PC-9 (cell line): ENCODE results near the gene CCDC136. TPM values are rescaled to one million over a fixed set of nuclear protein-coding genes. Genes with fewer than 3 reads are reported as not detected.

Experiments
- BruUV-seq: library from RNA; stranded (reverse); fragments of 400-500 nt; replicated peaks from 2 replicates; lab custom pipeline; 2021; lab: Mats Ljungman, UMichigan
- CTCF ChIA-PET: fragments of 300-600 bp; sonication (Branson Sonifier 250); formaldehyde crosslinking; loops from one replicate; lab custom pipeline; 2022; ENCODE audit warnings: antibody characterized with exemption; lab: Charles Lee
- POLR2A ChIA-PET: fragments of 300-600 bp; sonication (Branson Sonifier 250); formaldehyde crosslinking; loops from one replicate; lab custom pipeline; 2022; ENCODE audit warnings: antibody characterized with exemption; ENCODE audit not compliant: unreplicated experiment; lab: Charles Lee
- DNase-seq, 2 experiments: peaks; one replicate each; pipeline versions ENCODE4 v3.0.0 to v3.0.0-alpha.2; 2015 to 2022; ENCODE audit warnings: mixed read lengths in 1 of 2
- H2AFZ ChIP-seq: fragments of 200-600 bp; sonication (generic); 2 replicates; pipeline ENCODE4 v1.8.1; 2017; ENCODE audit warnings: antibody characterized with exemption
- H3F3A ChIP-seq: fragments of 200-600 bp; sonication (generic); 2 replicates; pipeline ENCODE4 v1.8.1; 2017; ENCODE audit warnings: antibody characterized with exemption, mild to moderate bottlenecking, low read depth; ENCODE audit not compliant: insufficient read depth
- H3K27ac ChIP-seq: fragments of 200-600 bp; sonication (generic); 2 replicates; pipeline ENCODE4 v1.6.1; 2016; ENCODE audit warnings: mixed run types
- H3K27me3 ChIP-seq: fragments of 200-600 bp; sonication (generic); 2 replicates; pipeline ENCODE4 v1.6.1; 2016; ENCODE audit warnings: low read depth, mixed run types; ENCODE audit not compliant: insufficient read depth
- H3K36me3 ChIP-seq: fragments of 200-600 bp; sonication (generic); 2 replicates; pipeline ENCODE4 v1.6.1; 2016; ENCODE audit warnings: low read depth, mixed run types
- H3K4me1 ChIP-seq: fragments of 200-600 bp; sonication (generic); replicated peaks from 2 replicates; pipeline ENCODE4 v1.6.1; 2016; ENCODE audit warnings: mixed run types; ENCODE audit not compliant: insufficient read depth
- H3K4me2 ChIP-seq: fragments of 200-600 bp; sonication (generic); 2 replicates; pipeline ENCODE4 v1.6.1; 2017; ENCODE audit warnings: mixed run types
- H3K4me3 ChIP-seq: fragments of 200-600 bp; sonication (generic); 2 replicates; pipeline ENCODE4 v1.6.1; 2016; ENCODE audit warnings: mixed run types
- H3K79me2 ChIP-seq: fragments of 200-600 bp; sonication (generic); 2 replicates; pipeline ENCODE4 v1.6.1; 2017; ENCODE audit warnings: low read depth, mixed run types
- H3K9me2 ChIP-seq: fragments of 200-600 bp; sonication (generic); 2 replicates; pipeline ENCODE4 v1.8.1; 2017; ENCODE audit warnings: mild to moderate bottlenecking; ENCODE audit not compliant: insufficient read depth
- H3K9me3 ChIP-seq: fragments of 200-600 bp; sonication (generic); 2 replicates; pipeline ENCODE4 v1.8.1; 2016; ENCODE audit warnings: low read depth; ENCODE audit not compliant: insufficient read depth
- H4K20me1 ChIP-seq: fragments of 200-600 bp; sonication (generic); 2 replicates; pipeline ENCODE4 v1.8.1; 2017; ENCODE audit not compliant: insufficient read depth
- EZH2 ChIP-seq: fragments of 200-600 bp; sonication (generic); IDR thresholded peaks from 2 replicates; pipeline ENCODE4 v1.8.0; 2017; ENCODE audit warnings: antibody characterized with exemption, low read depth
- intact Hi-C: fragments of 100-400 bp; cut with micrococcal nuclease; formaldehyde crosslinking; loops from one replicate; pipeline ENCODE4 v1.10.0; 2022; ENCODE audit not compliant: unreplicated experiment
- total RNA-seq: library from RNA; stranded (reverse); gene quantifications from 2 replicates; pipeline ENCODE4 v1.2.3, GENCODE V29; 2021
- TF ChIP-seq, protein P1 (sequence below): fragments of 200-600 bp; sonication (generic); conservative IDR thresholded peaks from 2 replicates; pipeline ENCODE4 v1.6.1; 2017; ENCODE audit warnings: mixed run types, antibody characterized with exemption, mild to moderate bottlenecking, moderate library complexity

Gene CCDC136
- total RNA-seq, 1 experiment from 2014 or later, result 7.1 TPM

- no peaks in the 10 kb centered on the region for H3F3A ChIP-seq
- no peaks in the 10 kb centered on the region for H3K27me3 ChIP-seq
- H3K9me3 ChIP-seq, result no peaks in the 10 kb centered on the region
- intact Hi-C loops, result loop anchor here (10.0 kb wide), 1 partner anchor 213 kb away; no protein-coding TSS in a partner anchor
- BruUV-seq, result no TSS peak
- no peaks in the 10 kb centered on the region for H3K9me2 ChIP-seq
- no peak for DNase-seq
- H4K20me1 ChIP-seq, result peaks cover 35% of the 10 kb centered on the region
- no peak for TF ChIP-seq EZH2
- TF ChIP-seq, protein P1, sequence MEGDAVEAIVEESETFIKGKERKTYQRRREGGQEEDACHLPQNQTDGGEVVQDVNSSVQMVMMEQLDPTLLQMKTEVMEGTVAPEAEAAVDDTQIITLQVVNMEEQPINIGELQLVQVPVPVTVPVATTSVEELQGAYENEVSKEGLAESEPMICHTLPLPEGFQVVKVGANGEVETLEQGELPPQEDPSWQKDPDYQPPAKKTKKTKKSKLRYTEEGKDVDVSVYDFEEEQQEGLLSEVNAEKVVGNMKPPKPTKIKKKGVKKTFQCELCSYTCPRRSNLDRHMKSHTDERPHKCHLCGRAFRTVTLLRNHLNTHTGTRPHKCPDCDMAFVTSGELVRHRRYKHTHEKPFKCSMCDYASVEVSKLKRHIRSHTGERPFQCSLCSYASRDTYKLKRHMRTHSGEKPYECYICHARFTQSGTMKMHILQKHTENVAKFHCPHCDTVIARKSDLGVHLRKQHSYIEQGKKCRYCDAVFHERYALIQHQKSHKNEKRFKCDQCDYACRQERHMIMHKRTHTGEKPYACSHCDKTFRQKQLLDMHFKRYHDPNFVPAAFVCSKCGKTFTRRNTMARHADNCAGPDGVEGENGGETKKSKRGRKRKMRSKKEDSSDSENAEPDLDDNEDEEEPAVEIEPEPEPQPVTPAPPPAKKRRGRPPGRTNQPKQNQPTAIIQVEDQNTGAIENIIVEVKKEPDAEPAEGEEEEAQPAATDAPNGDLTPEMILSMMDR, result no peak
- H2AFZ ChIP-seq, result no peak overlapping the region
- peaks cover 36% of the 10 kb centered on the region; the same call in 1 of the 2 replicates for H3K36me3 ChIP-seq
- H3K4me1 ChIP-seq, result no peaks in the 10 kb centered on the region
- ChIA-PET POLR2A (interaction anchor here (0.7 kb wide), 1 partner anchor 10 kb away, joined by 4 read pairs; no protein-coding TSS in a partner anchor), CTCF (no interaction called here)
- peaks cover 22% of the 10 kb centered on the region for H3K79me2 ChIP-seq
- no peak overlapping the region for H3K4me2 ChIP-seq
- H3K4me3 ChIP-seq, result no peak overlapping the region
- H3K27ac ChIP-seq, result no peak overlapping the region
These were observed 39.5 kb upstream of the CCDC136 start for GRCh38 chr7:128752251-128752650.

- Histone ChIP-seq H4K20me1 (peaks cover 33% of the 10 kb centered on the region; the same call in 1 of the 2 replicates), H3F3A (0 out of 2 replicates have a peak, but pooled peaks cover 3% of the 10 kb centered on the region), H3K4me2 (no peak overlapping the region), H3K9me2 (no peaks in the 10 kb centered on the region), H3K4me1 (no peaks in the 10 kb centered on the region), H3K79me2 (no peaks in the 10 kb centered on the region; the same call in 1 of the 2 replicates), H2AFZ (no peak overlapping the region), H3K27me3 (no peaks in the 10 kb centered on the region), H3K4me3 (no peak overlapping the region), H3K36me3 (peaks cover 33% of the 10 kb centered on the region), H3K9me3 (no peaks in the 10 kb centered on the region), H3K27ac (no peak overlapping the region)
- ChIA-PET POLR2A (interaction anchor here (0.6 kb wide), 1 partner anchor 16 kb away, joined by 6 read pairs; no protein-coding TSS in a partner anchor), CTCF (no interaction called here)
- no peak for DNase-seq
- intact Hi-C loops, result loop anchor here (10.0 kb wide), 1 partner anchor 210 kb away; no protein-coding TSS in a partner anchor
- TF ChIP-seq, protein P1, result no peak
- no peak for TF ChIP-seq EZH2
- no TSS peak for BruUV-seq
These were observed 36.5 kb upstream of the CCDC136 start for GRCh38 chr7:128755075-128755818.

DNA sequence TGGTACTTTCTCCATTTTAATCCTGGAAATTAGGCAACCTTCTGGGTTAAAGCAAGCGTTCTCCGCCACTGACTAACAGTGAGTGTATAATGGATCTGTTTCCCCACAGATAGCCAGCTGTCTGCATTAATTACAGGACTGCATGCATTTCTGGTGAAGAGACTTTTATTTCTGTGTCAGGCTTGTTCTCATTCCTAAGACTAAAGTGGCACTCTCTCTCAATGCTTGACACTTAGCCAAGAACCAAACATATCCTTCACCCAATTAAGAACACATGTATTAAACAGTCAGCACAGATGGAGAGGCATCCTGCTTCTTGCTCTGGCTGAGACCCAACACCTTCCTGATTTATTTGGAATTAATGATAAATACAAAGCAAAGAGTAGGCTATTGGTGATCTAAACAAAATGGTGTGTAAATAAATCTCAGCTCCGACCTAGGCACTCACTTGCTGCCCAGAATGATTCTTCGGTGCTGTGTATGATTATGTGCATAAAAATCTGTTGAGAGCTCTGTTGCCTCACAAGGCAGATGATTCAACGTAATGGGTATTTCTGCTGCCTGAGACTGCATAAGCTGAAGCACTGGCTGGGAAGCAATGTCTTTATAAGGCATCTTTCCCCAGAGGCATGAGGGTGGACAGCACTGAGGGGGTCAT is 35.8 kb upstream of the CCDC136 start:
- H3K27me3 ChIP-seq, result no peaks in the 10 kb centered on the region
- peaks cover 36% of the 10 kb centered on the region for H3K36me3 ChIP-seq
- no peaks in the 10 kb centered on the region; the same call in 1 of the 2 replicates for H3K79me2 ChIP-seq
- no peaks in the 10 kb centered on the region for H3K4me1 ChIP-seq
- no peak for TF ChIP-seq EZH2
- TF ChIP-seq, protein P1, result no peak
- H3K9me3 ChIP-seq, result no peaks in the 10 kb centered on the region
- H4K20me1 ChIP-seq, result peaks cover 33% of the 10 kb centered on the region; the same call in 1 of the 2 replicates
- H3K4me3 ChIP-seq, result no peak overlapping the region
- no peak for DNase-seq
- no peak overlapping the region for H3K4me2 ChIP-seq
- no peaks in the 10 kb centered on the region for H3K9me2 ChIP-seq
- H2AFZ ChIP-seq, result no peak overlapping the region
- H3K27ac ChIP-seq, result no peak overlapping the region
- POLR2A ChIA-PET, result interaction anchor here (0.6 kb wide), 1 partner anchor 15 kb away, joined by 3 read pairs; no protein-coding TSS in a partner anchor
- intact Hi-C loops, result loop anchor here (10.0 kb wide), 1 partner anchor 209 kb away; no protein-coding TSS in a partner anchor
- 0 out of 2 replicates have a peak, but pooled peaks cover 3% of the 10 kb centered on the region for H3F3A ChIP-seq
- BruUV-seq, result no TSS peak
- CTCF ChIA-PET, result no interaction called here
